Subcutaneous adipose tissue (tissue), 4 donors: ENCODE measurements around the gene FBXW11. TPM values are rescaled to one million over a fixed set of nuclear protein-coding genes. Genes with fewer than 3 reads are reported as not detected.

Experiments
- CTCF ChIP-seq: fragments of 450-650 bp; IDR thresholded peaks from one replicate; pipeline ENCODE4 v1.5.1; 2016; ENCODE audit warnings: low read depth, mild to moderate bottlenecking, control low read depth, antibody characterized with exemption, moderate library complexity
- total RNA-seq, 4 donors: library from RNA; depleted of rRNA; stranded (reverse); fragments of >200 nt; gene quantifications; one replicate each; pipeline ENCODE4 v1.1.0, GENCODE V29; 2016

Gene FBXW11
- total RNA-seq, 4 donors from 2014 or later = 51.8 to 66.1 (median 59.8) TPM

DNA sequence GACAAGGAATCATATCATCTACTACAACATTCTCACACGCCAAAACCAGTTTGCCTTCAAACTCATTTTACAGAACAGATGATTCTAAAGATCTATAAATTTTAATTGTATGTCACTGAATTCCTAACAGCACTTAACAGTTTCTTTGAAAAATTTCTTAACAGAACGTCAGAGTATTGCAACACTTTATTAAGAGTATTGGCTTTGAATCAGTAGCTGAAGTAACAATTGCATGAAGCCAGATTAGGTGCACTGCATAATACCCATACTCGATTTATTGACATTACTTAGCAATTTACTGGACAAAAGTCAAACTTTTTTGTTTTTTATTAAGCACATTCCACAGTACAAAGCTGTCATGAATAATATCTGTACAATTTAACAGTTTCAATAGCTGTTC is 145.1 kb downstream of the FBXW11 start:
- TF ChIP-seq CTCF = no peak

DNA sequence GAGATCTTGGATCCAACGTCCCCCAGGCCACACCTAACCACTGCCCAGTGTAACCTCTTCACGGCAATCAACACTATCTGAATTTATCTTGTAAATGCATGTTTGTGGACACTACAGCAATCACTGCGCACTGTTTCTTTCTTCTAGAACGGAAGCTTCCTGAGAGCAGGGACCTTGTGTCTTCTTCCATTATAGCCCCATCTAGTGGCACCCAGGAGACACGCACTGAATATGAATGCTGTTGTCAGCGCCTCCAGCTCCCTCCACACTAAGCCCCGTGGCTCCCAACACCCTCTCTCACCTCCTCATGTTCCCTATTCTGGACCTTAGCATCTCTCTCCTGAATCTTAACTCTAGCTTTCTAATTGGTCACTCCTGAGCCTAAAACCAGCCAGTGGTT is 148.1 kb downstream of the FBXW11 start:
- no peak for TF ChIP-seq CTCF

DNA sequence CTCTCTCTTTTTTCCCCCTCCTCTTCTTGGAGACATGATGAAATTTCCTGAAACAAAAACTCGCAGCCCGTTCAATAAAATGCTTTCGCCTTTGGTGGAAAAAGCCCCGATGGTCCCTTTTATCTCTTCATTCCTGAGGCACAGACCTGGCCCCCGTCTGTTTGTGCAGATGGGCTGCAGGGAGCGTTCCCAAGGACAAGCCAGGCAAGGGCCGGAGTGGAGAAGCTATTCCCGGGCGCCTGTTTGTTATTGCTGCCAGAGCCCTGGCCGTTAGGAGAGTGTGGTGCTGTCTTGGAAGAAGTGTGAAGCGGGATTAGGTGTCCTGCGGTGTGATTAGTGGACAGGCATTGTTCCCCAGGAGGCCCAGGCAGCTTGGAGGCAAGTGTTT is 149.0 kb downstream of the FBXW11 start:
- TF ChIP-seq CTCF = no peak

- TF ChIP-seq CTCF = no peak
These were observed 150.4 kb downstream of the FBXW11 start for GRCh38 chr5:171855798-171856763.

- no peak for TF ChIP-seq CTCF
These were observed 151.2 kb downstream of the FBXW11 start for GRCh38 chr5:171855265-171855664.

- TF ChIP-seq CTCF = no peak
These were observed 154.2 kb downstream of the FBXW11 start for GRCh38 chr5:171852255-171852681.

GRCh38 chr5:171851251-171851650 is 155.2 kb downstream of the FBXW11 start:
- TF ChIP-seq CTCF = no peak
